NB4 (cell line): ENCODE data around the gene DNAJC24.

ENCODE experiments used
- CTCF ChIP-seq: IDR thresholded peaks from one replicate; pipeline ENCODE4 v1.5.1; 2012; ENCODE audit warnings: low read depth, low read length
- MYC ChIP-seq: IDR thresholded peaks from 2 replicates; pipeline ENCODE4 v1.6.1; 2011; ENCODE audit warnings: low read depth, low read length
- POLR2A ChIP-seq: IDR thresholded peaks from 2 replicates; pipeline ENCODE4 v1.6.1; 2011; ENCODE audit warnings: mild to moderate bottlenecking; ENCODE audit not compliant: insufficient read length; ENCODE audit errors: extremely low read depth

GRCh38 chr11:31450841-31451240 lies 81.2 kb downstream of the DNAJC24 start:
- TF ChIP-seq POLR2A: no peak
- TF ChIP-seq CTCF: no peak
- TF ChIP-seq MYC: no peak
